ENCODE results near the gene HAPLN3. TPM values are rescaled to one million over a fixed set of nuclear protein-coding genes. Genes with fewer than 3 reads are reported as not detected.

The HAPLN3 gene
- total RNA-seq, 1 donor from 2014 or later: 16.8 TPM

DNA sequence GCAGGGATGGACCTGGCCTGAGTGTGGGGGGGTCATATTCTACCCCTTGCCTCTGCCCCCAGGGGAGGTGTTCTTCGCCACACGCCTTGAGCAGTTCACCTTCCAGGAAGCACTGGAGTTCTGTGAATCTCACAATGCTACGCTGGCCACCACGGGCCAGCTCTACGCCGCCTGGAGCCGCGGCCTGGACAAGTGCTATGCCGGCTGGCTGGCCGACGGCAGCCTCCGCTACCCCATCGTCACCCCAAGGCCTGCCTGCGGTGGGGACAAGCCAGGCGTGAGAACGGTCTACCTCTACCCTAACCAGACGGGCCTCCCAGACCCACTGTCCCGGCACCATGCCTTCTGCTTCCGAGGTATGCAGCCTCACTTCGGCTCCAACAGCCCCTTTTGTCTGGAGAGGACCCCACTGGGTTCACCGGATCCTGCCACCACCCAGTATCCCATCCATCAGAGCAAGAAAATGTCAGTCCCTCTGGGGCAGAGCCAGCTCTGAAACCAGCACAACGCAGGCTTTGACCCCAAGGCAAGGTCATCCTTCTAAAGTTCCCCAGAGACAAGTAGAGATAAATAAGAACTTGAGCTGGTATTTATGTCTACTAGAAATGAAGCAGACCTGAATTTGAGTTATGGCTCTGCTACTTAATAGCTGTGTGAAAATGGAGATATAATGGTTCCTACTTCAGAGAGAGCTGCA, 45.8 kb downstream of the HAPLN3 start:
- TF ChIP-seq, protein P1, sequence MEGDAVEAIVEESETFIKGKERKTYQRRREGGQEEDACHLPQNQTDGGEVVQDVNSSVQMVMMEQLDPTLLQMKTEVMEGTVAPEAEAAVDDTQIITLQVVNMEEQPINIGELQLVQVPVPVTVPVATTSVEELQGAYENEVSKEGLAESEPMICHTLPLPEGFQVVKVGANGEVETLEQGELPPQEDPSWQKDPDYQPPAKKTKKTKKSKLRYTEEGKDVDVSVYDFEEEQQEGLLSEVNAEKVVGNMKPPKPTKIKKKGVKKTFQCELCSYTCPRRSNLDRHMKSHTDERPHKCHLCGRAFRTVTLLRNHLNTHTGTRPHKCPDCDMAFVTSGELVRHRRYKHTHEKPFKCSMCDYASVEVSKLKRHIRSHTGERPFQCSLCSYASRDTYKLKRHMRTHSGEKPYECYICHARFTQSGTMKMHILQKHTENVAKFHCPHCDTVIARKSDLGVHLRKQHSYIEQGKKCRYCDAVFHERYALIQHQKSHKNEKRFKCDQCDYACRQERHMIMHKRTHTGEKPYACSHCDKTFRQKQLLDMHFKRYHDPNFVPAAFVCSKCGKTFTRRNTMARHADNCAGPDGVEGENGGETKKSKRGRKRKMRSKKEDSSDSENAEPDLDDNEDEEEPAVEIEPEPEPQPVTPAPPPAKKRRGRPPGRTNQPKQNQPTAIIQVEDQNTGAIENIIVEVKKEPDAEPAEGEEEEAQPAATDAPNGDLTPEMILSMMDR (IDR thresholded peaks at IDR 0.05; ENCODE audit: insufficient read depth, low read length, poor library complexity, severe bottlenecking): no peak

DNA sequence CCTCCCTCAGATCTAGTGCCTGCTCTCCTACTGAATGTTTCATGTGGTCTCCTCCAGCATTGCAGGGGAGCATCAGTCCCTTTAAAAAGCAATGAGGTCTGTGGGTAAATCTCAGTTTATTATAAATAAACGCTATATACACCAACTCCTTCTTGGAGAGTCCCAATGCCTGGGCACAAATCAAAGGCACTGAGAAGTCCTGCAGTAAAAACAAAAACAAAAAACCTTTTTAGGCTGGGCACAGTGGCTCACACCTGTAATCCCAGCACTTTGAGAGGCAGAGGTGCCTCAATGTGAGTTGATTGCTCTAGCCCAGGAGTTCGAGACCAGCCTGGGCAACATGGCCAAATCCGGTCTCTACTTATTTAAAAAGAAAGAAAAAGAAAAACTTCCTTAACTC, 47.1 kb downstream of the HAPLN3 start:
- H3K4me3 ChIP-seq (ENCODE audit: low read depth, low read length): no peak overlapping the region
- TF ChIP-seq, protein P1 (IDR thresholded peaks at IDR 0.05; ENCODE audit: insufficient read depth, low read length, poor library complexity, severe bottlenecking): no peak
- H3K36me3 ChIP-seq (ENCODE audit: control insufficient read depth, insufficient read depth, low read length): no peaks in the 10 kb centered on the region
- H3K27me3 ChIP-seq (ENCODE audit: control insufficient read depth, insufficient read depth, low read length): peaks cover 7% of the 10 kb centered on the region
- DNase-seq (ENCODE audit: low read depth): no peak

More for the DNA sequence above, 45.8 kb downstream of the HAPLN3 start:
- no peaks in the 10 kb centered on the region for H3K36me3 ChIP-seq (ENCODE audit: control insufficient read depth, insufficient read depth, low read length)
- H3K4me3 ChIP-seq (ENCODE audit: low read depth, low read length): no peak overlapping the region
- no peak for DNase-seq (ENCODE audit: low read depth)
- peaks cover 7% of the 10 kb centered on the region for H3K27me3 ChIP-seq (ENCODE audit: control insufficient read depth, insufficient read depth, low read length)

DNA sequence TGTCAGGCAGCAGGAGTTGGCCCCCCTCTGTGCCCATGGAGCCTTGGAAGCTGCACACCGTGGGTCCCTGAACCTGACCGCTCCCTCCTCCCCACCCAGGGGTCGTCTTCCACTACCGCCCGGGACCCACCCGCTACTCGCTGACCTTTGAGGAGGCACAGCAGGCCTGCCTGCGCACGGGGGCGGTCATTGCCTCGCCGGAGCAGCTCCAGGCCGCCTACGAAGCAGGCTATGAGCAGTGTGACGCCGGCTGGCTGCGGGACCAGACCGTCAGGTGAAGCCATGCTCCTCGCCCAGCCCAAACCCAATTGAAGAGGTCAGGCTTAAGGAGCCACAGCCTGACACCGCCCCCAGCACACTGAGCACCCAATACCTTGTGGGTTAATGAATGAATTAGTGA, 48.2 kb downstream of the HAPLN3 start:
- Histone ChIP-seq H3K4me3 (ENCODE audit: low read depth, low read length) (no peak overlapping the region), H3K27me3 (ENCODE audit: control insufficient read depth, insufficient read depth, low read length) (peaks cover 7% of the 10 kb centered on the region), H3K36me3 (ENCODE audit: control insufficient read depth, insufficient read depth, low read length) (no peaks in the 10 kb centered on the region)
- DNase-seq (ENCODE audit: low read depth): no peak
- TF ChIP-seq, protein P1 (IDR thresholded peaks at IDR 0.05; ENCODE audit: insufficient read depth, low read length, poor library complexity, severe bottlenecking): no peak

DNA sequence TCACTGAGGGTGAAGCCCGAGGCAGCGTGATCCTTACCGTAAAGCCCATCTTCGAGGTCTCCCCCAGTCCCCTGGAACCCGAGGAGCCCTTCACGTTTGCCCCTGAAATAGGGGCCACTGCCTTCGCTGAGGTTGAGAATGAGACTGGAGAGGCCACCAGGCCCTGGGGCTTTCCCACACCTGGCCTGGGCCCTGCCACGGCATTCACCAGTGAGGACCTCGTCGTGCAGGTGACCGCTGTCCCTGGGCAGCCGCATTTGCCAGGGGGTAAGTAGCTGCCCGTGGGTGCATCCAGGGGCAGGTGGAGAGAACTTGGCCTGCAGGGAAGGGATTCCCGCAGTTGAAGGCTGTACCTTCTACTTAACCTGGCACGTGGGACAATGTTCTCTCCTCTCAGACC, 49.7 kb downstream of the HAPLN3 start:
- TF ChIP-seq, protein P1 (IDR thresholded peaks at IDR 0.05; ENCODE audit: insufficient read depth, low read length, poor library complexity, severe bottlenecking): no peak
- H3K36me3 ChIP-seq (ENCODE audit: control insufficient read depth, insufficient read depth, low read length): no peaks in the 10 kb centered on the region
- H3K27me3 ChIP-seq (ENCODE audit: control insufficient read depth, insufficient read depth, low read length): peaks cover 4% of the 10 kb centered on the region
- H3K4me3 ChIP-seq (ENCODE audit: low read depth, low read length): no peak overlapping the region
- DNase-seq (ENCODE audit: low read depth): no peak

DNA sequence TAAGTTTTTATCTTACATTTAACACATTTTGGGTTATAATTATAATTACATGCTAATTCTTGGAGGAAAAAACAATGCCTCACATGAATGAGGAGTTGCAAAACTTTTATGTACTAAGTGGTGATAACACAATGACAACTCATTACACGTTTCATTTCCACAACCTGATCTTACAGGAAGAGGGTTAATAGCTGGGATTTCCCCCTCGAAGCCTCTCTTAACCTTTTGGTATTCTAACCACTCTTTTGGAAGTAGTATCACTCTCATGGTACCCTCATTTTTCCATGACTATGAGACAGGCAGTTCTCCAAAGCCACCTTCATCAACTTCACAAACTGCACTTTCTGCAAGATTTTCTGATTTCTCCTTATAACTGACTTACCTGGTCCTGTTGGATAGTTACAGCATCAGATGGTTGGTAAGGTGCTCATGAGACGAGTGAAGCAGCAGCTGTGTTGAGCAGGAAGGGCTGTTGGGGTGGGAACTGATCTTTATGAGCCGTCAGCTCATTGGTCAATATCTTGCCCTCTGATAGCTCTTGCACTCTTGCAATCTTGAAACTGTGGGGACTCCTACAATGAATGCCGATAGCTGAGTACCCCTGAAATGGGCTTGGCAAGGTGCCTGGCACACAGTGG, 50.5 kb downstream of the HAPLN3 start:
- DNase-seq (ENCODE audit: low read depth): no peak
- no peaks in the 10 kb centered on the region for H3K36me3 ChIP-seq (ENCODE audit: control insufficient read depth, insufficient read depth, low read length)
- H3K27me3 ChIP-seq (ENCODE audit: control insufficient read depth, insufficient read depth, low read length): peaks cover 4% of the 10 kb centered on the region
- no peak overlapping the region for H3K4me3 ChIP-seq (ENCODE audit: low read depth, low read length)
- TF ChIP-seq, protein P1 (IDR thresholded peaks at IDR 0.05; ENCODE audit: insufficient read depth, low read length, poor library complexity, severe bottlenecking): no peak

All from kidney epithelial cell (primary cell).